ENCODE measurements around the gene CEPT1. TPM values are rescaled to one million over a fixed set of nuclear protein-coding genes. Genes with fewer than 3 reads are reported as not detected.
"Not testable (repeated sequence)": the region's sequence is repeated elsewhere in the genome, so short reads cannot be mapped to it uniquely, and the experiment has no call there.

Gene CEPT1
- 49.1 and 51.6 TPM in 2 replicates for polyA plus RNA-seq
- polyA minus RNA-seq: 51.9 and 60.2 TPM in 2 replicates

- Histone ChIP-seq H3K79me2 (replicated peaks; ENCODE audit: insufficient read depth, low read length) (peaks cover 42% of the 10 kb centered on the region), H3K27me3 (ENCODE audit: insufficient read depth, low read depth, low read length) (no peaks in the 10 kb centered on the region), H3F3A (ENCODE audit: insufficient read depth, low read length, poor library complexity, severe bottlenecking) (no peaks in the 10 kb centered on the region), H3K9me2 (ENCODE audit: insufficient read depth, low read length) (no peaks in the 10 kb centered on the region), H3K9ac (ENCODE audit: low read length) (peak within 1 kb of the TSS; percentile 90), H2AFZ (ENCODE audit: low read depth, low read length) (peak within 1 kb of the TSS; percentile 97), H3K4me3 (ENCODE audit: low read length) (peak within 1 kb of the TSS; percentile 97), H3K9me3 (ENCODE audit: low read length) (no peaks in the 10 kb centered on the region), H3K36me3 (ENCODE audit: insufficient read depth, low read length) (no peaks in the 10 kb centered on the region), H3K4me2 (ENCODE audit: low read length) (peak within 1 kb of the TSS; percentile 88), H4K20me1 (ENCODE audit: insufficient read depth) (no peaks in the 10 kb centered on the region), H3K27ac (ENCODE audit: low read length) (peak within 1 kb of the TSS; percentile 92)
- TF ChIP-seq REST (IDR thresholded peaks at IDR 0.05; ENCODE audit: borderline replicate concordance) (no peak), MXI1 (conservative IDR thresholded peaks at IDR 0.05; ENCODE audit: poor library complexity, severe bottlenecking) (peak; percentile 73), SMC3 (conservative IDR thresholded peaks at IDR 0.05; ENCODE audit: poor library complexity) (no peak), TAF1 (IDR thresholded peaks at IDR 0.05; ENCODE audit: low read depth) (peak; percentile 83), RAD21 (conservative IDR thresholded peaks at IDR 0.05) (peak; percentile 8), POLR2AphosphoS5 (IDR thresholded peaks at IDR 0.05) (peak; percentile 76), EZH2 (IDR thresholded peaks at IDR 0.05; ENCODE audit: borderline replicate concordance, insufficient read depth, low read length, poor library complexity, severe bottlenecking) (no peak), CTCF (IDR thresholded peaks at IDR 0.05; ENCODE audit: poor library complexity, severe bottlenecking) (no peak), EP300 (conservative IDR thresholded peaks at IDR 0.05; ENCODE audit: poor library complexity, severe bottlenecking) (no peak)
These were observed at the start of gene CEPT1, which contains the start of gene DRAM2 for GRCh38 chr1:111139956-111140679. TSS of gene CEPT1 (plus strand) at chr1:111140223. CDS start at chr1:111147715, 7,492 bp downstream. TSS of gene DRAM2 (minus strand) at chr1:111140093. CDS start at chr1:111131554, 8,539 bp downstream.

- not testable (repeated sequence) for H3K9me2 ChIP-seq (ENCODE audit: insufficient read depth, low read length); H3F3A ChIP-seq (ENCODE audit: insufficient read depth, low read length, poor library complexity, severe bottlenecking); H3K4me2 ChIP-seq (ENCODE audit: low read length); H3K36me3 ChIP-seq (ENCODE audit: insufficient read depth, low read length); H3K27ac ChIP-seq (ENCODE audit: low read length); H3K9me3 ChIP-seq (ENCODE audit: low read length); H3K9ac ChIP-seq (ENCODE audit: low read length); H3K79me2 ChIP-seq (replicated peaks; ENCODE audit: insufficient read depth, low read length); H2AFZ ChIP-seq (ENCODE audit: low read depth, low read length); H4K20me1 ChIP-seq (ENCODE audit: insufficient read depth); H3K27me3 ChIP-seq (ENCODE audit: insufficient read depth, low read depth, low read length); H3K4me3 ChIP-seq (ENCODE audit: low read length)
These were observed 44.6 kb upstream of the CEPT1 start for GRCh38 chr1:111095421-111095820.
